NCI-H446 treated with DMSO at 0.1 percent for 48 hours (cell line): ENCODE results near the gene FBLN1.

Experiments used
- DNase-seq: peaks from one replicate; lab custom pipeline; 2025; lab: John Stamatoyannopoulos, UW

FBLN1 gene

DNA sequence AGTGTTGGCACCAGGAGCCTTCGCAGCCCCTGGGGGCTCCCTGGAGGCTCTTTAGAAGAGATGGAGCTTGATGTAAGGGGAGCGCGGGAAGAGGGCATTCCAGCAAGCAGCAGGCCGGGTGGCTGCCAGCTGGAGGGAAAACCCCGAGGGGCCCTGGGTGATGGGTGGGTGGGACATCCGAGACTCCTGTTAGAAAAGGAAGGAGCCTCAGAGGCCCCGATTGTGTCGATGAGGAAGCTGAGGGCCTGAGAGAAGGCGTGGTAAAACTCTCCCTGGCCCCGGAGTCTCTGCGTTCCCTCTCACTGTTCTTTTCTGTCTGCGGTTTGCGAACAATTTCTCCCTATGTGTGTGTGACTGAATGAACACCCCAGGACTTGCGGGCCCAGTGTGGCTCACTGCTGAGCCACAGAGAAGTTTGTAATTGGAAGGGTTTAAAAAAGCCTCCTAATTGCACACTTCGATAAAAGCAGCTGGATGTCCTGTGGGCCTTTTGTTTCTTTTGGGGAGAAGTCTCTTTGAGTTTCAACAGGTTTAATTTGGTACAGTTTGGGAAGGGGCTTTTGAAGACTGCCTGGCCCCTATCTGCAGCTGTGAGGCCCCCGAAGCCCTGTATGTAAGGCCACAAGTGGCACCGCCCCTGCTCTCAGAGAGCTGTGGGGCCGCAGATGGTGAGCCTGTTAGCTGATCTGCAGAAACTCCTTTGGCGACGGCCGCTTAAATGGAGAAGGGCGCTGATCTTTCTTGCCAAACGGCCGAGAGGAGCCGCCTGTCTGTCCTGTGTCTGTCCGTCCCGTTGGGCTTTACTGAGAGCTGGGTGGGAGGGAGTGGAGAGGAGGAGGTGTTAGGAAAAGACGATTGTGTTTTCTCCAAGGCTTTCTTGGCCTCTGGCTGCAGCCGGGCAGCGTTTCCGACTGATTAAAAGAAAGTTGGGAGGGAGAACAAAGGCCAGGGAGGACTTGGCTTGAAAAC lies 2.0 kb downstream of the FBLN1 start:
- peak; percentile 1 for DNase-seq

DNA sequence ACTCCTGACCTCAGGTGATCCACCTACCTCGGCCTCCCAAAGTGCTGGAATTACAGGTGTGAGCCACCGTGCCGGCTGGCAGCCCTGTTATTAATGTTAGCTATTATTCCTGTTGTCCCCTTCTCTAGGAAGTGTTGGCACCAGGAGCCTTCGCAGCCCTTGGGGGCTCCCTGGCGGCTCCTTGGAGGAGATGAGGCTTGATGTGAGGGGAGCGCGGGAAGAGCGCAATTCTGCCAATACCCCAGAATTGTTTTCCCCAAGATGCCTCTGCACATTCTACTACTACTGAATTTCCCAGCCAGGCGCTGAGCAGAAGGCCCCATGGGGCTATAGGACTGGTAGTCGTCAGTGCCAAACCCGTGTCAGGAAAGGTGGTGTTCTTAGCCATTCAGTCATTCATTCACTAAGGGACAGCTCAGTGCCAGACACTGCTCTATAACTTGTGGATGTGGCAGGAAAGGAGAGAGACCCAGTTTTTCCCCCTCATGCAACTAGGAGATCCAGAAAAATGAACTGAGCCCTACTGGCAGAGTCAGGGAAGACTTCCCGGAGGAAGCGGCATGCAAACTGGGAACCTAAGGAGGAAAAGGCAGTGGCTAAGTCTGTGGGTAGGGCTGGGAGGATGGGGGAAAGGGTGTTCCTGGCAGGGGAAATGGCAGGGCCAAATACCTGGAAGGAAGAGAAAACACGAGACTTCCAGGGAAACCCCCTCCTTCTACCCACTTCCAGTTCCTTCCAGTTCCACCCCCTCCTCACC lies 3.5 kb downstream of the FBLN1 start:
- DNase-seq: no peak

DNA sequence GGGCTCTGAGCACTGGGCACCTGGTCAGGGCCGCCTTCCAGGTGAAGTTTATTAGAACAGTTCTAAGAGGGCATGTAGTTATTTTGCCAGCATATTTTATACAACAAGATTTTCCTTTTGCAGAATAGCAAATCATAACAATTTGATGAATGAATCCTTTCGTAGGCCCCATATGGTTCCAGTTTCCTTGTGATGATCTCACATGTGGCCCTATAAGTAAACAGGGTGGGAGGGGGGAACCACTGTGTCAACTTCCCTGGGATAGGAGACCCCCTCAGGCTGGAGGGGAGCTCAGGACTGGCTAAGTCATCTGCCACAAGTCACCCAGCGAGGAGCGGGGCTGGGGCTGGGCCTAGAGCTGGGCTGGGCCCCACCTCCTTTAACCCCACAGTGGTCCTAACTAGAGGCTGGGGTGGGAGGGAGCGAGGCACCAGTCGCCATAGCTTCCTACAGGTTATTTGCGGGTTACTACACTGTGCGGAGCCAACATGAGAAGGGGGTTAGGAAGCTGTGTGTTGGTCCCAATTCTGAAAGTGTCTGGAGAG lies 4.2 kb downstream of the FBLN1 start:
- DNase-seq: no peak

DNA sequence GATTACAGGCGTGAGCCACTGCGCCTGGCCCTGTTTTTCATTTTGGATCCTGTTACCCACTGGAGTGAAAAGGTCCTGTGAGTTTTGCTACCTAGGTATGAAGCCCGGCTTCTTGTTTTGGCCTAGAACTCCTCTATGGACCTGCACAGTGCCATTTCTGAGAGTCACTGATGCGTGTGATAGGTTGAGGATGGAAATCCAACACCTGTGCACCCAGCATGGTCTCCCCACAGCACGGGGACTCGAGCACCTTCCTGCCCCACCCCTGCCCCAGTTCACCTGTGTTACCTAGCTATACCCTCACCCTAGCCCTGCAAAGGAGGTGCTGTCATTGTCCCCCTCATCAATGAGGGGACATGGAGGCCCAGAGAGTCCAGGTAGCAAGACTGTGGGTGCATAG lies 5.1 kb downstream of the FBLN1 start:
- no peak for DNase-seq

DNA sequence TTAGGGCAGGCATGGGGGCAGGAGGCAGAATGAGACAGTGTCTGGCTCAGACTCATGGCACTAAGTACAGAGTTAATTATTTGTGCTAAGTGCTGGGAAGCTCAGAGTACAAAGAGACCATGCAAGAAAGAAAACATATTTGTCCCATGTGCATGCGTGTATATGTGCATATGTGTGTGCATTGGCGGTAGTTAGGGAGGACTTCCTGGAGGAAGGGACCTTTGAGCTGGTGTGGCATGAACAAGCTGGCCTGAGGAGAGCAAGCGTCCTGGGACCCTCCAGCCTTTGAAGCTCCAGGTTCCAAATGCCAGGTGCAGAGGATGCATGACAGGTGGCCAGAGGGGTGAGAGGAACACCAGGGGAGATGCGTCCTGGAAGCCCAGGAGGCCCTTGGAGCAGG lies 6.1 kb downstream of the FBLN1 start:
- DNase-seq: no peak

DNA sequence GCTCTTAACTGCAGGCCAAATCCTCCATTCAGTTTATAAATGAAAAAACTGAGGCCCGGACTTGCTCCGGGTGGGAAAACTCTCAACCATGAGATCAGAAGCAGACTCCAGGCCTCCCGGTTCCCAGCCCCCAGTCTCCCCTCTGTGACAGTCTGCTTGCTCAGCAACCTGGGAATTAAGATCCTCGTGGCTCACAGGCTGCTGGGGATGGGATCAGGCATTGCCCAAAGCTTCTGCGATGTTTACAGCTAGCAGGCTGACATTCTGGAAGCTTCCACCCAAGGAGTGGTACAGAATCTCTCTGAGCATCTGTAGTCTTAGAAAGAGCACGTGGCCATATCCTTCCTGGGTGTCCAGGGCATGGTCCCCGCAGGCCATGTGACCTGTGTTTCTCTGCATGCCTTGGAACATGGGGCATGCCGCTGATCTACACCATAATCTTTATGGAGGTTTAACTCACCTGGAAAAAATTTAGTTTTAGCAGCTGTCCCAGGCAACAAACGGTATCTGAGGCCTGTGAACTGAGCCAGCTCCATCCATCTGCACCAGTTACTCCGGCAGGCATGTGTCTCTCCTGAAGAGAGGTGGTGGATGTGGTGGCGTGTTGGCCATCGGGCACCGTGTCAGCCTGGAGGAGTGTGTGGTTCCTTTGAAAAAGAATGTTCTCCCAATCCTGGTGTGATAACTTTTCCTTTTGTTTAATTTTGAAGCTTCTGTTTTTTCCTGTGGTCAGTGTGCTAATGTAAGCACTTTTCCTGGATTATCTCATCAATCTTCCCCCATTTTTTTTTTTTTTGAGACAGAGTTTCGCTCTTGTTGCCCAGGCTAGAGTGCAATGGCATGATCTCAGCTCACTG lies 7.9 kb downstream of the FBLN1 start:
- DNase-seq: no peak

DNA sequence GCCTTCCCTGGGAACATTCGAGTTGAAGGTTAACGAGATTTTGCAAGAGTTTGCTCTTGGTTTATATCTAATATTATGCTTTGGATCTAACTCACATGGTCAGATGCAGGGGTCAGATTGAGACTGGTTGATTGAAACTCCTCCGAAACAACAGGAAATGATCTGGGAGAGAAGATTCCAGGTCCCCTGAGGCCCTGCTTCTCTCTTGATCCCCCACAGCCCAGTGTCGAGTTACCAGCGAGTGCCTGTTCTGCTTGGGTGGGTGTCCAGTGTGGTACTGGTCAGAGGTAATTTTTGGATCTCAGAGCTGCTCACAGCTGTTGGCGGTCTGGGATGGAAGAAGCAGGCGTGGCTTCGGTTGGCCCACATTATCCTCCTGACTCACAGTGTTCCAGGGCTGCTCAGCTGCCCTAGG lies 9.2 kb downstream of the FBLN1 start:
- no peak for DNase-seq

DNA sequence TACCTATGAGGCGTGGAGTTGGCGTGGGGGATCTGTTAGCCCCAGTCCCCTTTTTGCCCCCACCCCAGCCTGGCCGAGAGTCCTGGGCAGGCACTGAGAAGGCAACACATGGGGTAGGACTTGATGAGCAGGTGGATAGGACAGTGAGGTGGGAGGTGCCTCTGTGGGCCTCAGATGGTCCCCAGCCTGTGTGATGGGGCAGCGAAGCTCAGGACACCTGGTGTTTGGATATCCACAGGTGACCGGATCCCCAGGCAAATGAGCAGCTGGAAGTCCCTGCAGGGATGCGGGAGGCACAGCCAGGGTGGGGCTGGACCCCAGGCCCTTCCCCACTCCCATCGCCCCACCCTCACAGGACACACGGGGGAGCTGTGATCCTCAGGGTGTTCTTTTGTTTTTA lies 9.7 kb downstream of the FBLN1 start:
- no peak for DNase-seq

DNA sequence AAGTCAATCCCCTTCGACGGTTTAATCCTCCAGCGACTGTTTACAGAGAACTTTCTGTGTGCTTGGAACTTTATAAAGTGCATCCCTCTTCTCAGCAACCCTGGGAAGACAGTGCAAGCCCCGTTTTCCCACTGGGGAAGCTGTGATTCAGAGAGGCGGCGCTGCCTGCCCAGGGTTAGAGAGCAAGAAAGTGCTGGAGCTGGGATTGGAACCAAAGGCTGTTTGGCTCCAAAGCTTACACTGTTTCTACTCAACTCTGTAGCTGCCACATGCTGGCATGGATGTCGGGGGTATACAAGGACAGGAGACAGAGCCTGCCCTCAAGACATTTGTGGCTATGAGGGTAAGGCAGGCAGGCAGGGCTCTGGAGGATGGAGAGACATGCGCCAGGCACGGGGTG lies 13.0 kb downstream of the FBLN1 start:
- no peak for DNase-seq

DNA sequence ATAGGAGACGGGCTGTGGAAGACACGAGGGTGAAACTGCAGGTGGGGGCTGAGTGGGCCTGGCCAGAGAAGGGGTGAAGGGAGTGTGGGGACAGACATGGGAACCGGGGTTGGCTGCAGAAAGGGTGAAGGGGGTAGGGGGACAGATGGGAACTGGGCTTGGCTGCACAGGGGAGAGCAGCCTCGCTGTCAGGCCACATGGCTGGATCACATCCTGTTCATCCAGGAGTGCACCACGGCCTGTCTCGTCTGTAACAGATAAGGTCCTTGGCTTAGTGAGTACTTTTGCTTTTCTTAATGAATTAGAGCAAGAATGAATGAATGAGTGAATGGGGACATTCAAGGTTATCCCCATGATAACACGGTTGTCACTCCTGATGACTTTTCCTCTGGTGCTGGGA lies 13.5 kb downstream of the FBLN1 start:
- no peak for DNase-seq

DNA sequence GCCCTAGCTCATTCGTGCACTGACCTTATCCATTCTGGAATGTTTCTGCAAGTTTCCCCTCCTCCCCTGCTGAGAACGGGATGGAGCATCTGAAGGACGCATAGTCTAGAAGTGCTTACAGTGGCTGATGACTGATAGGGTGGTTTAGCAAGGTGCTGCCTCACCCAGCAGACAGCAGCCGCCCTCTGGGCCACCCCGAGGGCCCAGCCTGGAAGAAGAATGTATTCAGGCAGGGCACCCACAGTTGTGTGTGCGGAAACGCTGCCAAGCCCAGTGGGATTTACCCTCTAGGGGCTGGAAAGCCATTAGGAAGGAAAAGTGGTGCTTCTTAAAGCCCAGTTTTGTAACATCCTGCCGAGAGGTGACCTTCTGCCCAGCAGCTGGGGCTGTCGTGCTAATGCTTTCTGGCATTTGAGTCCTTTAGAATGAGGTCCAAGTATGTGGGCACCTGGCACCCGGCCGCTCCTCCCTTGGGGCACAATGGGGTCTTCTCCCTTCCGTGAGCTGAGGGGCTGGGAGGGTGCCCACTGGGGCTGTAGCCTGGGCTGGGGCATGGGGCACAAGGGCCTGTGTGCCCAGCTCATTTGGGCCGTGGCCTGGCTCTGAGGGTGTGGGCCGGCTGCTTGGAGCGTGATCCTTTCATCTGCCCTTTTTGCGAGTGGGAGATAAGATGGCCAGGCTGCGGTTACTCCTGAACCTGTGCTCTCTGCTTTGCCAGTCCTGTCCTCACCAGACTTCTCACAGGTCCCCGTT lies 14.4 kb downstream of the FBLN1 start:
- DNase-seq: no peak

DNA sequence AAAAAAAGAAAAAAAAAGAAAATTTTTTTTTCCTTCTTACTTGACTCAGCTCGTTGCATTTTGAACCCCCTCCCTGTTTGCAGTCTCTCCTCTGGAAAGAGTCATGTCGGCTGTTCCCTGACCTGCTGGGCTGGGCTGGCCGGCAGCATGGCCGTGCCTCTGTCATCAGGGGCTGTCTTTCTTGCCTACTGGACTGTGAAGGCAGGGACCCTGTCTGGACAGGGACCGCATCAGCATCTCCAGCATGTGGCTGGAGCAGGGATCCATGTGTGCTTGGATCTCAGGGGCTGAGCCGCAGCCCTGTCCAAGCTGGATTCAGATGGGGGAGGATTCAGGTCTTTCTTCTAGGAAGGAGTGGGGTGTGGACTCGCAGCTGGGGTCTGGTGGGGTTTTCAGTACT lies 15.5 kb downstream of the FBLN1 start:
- no peak for DNase-seq

DNA sequence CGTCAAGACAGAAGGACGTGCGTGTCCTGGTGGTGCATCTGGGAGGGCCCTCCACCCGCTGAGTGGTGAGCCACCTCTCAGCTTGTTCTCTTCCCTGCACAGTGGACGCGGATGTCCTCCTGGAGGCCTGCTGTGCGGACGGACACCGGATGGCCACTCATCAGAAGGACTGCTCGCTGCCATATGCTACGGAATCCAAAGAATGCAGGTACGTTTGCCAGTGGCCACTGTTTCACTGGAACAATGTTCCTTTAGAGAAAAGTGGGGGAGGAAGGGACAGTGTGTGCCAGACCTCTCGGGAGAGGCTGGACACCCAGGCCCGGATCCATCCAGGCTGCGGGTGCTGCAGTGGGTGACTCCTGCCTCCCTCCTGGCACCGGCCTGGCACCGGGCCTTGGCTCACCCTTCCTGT lies 15.9 kb downstream of the FBLN1 start:
- DNase-seq: no peak

DNA sequence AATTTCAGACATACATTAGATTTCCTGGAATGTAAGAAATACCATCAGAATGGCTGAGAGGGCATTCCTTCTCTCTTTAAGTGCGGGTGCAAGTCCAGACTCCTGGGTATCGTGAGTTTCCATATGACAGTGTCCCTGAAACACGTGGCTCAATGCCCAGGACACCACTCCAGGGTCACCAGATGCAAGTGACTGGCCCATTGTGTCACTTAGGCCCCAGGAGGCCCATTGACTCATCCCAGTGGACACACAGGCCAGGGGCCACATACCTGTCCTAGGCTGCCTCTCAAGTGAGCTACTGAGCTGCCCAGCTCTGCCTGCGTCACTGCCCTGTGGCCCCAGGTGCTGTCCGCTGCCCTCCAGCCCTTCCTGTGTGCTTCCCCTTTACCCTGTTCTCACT lies 18.5 kb downstream of the FBLN1 start:
- no peak for DNase-seq

DNA sequence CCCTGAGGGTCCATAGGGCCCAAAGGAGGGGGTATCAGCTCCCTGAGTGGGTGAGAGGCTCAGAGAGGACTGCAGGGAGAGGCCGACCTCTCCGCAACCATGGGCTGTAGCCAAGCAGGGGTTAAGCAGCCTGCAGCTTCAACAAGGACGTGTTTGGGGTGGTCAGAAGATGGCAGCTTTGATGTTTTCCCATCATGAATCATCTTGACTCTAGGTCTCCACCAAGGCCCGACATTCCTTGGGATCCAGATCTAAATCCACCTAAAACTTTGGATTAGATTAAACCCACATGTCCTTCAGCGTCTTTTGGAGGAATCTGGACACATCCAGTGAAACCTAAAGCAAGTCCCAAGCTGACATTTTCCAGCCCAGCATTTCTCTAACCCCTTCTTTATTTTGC lies 19.8 kb downstream of the FBLN1 start:
- no peak for DNase-seq

DNA sequence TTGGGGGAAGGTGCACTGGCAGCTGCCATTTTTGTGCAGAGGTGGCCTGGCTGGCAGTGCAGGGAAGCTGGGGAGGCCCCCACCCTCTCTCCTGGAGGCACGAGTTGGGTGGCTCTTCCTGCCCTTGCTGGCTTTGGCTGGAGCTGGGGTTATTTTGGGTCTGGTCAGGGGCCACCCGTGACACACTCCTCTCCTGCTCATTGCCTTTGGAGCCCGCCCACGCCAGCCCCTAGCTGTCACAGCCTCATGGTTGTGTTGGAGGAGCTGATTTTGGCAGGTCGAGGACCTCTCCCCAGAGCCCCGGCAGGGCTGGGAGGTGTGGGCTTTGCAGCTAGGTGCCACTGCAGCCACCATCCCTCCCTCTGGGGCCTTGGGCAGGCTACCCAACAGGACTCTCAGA lies 21.5 kb downstream of the FBLN1 start:
- no peak for DNase-seq

DNA sequence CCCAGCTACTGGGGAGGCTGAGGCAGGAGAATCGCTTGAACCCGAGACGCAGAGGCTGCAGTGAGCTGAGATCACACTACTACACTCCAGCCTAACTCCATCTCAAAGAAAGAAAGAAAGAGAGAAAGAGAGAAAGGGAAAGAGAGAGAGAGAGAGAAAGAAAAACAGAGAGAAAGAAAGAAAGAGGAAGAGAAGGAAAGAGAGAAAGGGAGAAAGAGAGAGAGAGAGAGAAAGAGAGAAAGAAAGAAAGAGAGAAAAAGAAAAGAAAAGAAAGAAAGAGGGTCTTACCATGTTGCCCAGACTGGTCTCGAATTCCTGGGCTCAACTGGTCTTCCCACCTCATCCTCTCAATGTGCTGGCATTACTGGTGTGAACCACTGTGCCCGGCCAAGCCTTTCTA lies 22.3 kb downstream of the FBLN1 start:
- DNase-seq: no peak

DNA sequence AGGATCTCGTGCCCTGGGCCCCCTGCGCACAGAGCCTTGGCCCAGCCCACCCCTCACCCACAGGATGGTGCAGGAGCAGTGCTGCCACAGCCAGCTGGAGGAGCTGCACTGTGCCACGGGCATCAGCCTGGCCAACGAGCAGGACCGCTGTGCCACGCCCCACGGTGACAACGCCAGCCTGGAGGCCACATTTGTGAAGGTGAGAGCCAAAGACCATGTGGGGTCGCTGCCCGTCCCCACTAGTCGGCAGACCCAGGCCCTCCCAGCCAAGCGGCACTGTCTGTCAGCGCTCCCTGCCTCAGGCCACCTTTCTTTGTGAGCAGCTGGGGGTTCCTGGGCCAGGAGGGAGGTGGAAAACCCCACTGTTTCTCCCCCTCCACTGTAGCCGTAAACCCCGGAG lies 22.8 kb downstream of the FBLN1 start:
- no peak for DNase-seq

DNA sequence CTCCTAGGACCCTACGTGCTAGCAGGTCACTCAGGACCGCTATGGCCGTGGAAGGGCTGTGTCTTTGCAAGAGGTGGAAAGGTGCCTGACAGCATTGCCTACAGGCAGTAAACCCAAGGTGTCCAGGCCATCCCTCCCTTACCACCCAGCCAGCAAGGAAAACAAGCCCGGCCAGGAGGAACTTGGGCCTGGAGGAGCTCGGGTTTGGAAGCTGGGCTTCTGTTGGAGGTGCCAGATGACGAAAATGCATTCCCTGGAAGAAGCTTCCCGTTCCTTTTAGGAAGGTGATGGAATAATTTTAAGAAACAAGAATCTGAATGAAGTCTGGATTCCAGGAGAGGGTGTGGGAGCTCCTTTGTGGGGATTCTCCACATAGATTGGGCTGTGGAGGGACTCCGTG lies 23.6 kb downstream of the FBLN1 start:
- DNase-seq: no peak

DNA sequence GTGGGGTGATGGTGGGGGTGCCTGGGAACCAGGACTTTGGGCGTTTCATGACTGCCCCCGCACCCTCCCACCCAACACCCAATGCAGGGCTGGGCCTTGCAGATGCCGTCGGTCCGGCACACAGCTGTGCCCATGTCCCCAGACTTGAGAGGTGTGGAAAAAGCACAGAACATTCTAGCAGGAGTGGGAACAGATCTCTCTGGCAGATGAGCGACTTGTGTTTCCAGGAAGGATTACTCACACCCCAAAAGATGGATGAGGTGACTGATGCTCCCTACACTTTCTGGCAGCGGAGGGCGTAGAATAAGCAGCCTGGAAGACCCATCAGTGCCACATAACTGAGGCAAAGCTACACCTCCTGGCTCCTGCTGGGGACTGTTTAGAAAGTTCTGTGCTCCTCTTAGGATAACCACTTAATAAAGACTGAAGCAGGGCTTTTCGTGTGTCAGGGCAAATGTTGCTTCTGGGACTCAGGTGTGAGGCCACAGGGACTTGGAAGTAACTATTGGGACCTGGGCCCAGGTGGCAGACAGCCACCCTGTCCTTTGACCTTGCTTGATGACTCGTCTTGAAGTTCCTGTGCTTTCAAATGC lies 24.2 kb downstream of the FBLN1 start:
- DNase-seq: no peak

DNA sequence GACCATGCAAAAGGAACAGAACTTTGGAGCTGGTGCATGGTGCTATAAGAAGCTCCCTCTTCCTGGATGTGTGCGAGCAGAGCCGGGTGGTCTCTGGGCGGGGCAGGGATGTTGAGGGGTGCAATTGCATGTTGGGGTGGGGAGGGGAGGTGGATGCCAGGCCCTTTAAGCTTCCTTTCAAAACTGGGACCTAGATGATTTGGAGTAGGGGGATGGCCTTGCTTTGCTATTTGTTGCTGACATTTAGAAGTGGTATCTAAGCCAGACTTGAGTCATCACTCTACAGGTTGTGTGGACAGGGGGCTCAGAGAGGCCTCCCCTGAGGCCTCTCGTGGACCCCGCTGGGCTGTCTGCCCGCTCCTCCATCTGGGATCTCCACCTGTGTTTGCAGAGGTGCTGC lies 24.8 kb downstream of the FBLN1 start:
- DNase-seq: no peak
